ENCODE data around the gene TNRC18. TPM values are rescaled to one million over a fixed set of nuclear protein-coding genes. Genes with fewer than 3 reads are reported as not detected.
A peak's percentile ranks its signal among the peaks of the same experiment; 100 is the strongest.

The TNRC18 gene
- total and polyA plus RNA-seq, 9 of the 15 experiments (the other 6 are each of a cell fraction or from before 2014, with no cell fraction given) = 0.03 to 43.2 (median 18.0) TPM

GRCh38 chr7:5452937-5453540 lies 29.4 kb upstream of the TNRC18 start (continued):
- no peak for TF ChIP-seq CGGBP1 (CRISPR knock-in tag; IDR thresholded peaks at IDR 0.05)
- no peak for TF ChIP-seq PCBP1 (IDR thresholded peaks at IDR 0.05; ENCODE audit: low read depth, low read length, poor library complexity, severe bottlenecking)
- TF ChIP-seq RERE (CRISPR knock-in tag; IDR thresholded peaks at IDR 0.05; ENCODE audit: borderline replicate concordance) = no peak
- TF ChIP-seq E2F1 (CRISPR knock-in tag; IDR thresholded peaks at IDR 0.05) = no peak
- TF ChIP-seq CCAR2 (IDR thresholded peaks at IDR 0.05; ENCODE audit: low read depth, low read length) = no peak
- TF ChIP-seq ZNF41 (CRISPR knock-in tag; conservative IDR thresholded peaks at IDR 0.05) = no peak
- no peak for TF ChIP-seq ID3 (CRISPR knock-in tag; IDR thresholded peaks at IDR 0.05)
- 0 out of 2 replicates have a peak, but pooled peaks have one; percentile 33 for TF ChIP-seq ID3 (tag; IDR thresholded peaks at IDR 0.05)
- TF ChIP-seq XRCC4 (IDR thresholded peaks at IDR 0.05; ENCODE audit: extremely low read depth, insufficient read depth, insufficient read length) = no peak
- no peak for TF ChIP-seq ZC3H4 (CRISPR knock-in tag; IDR thresholded peaks at IDR 0.05; ENCODE audit: borderline replicate concordance)
- no peak for TF ChIP-seq IRF9 (tag; IDR thresholded peaks at IDR 0.05)
- no peak for TF ChIP-seq ZC3H8 (IDR thresholded peaks at IDR 0.05)
- no peak for TF ChIP-seq ZNF584 (CRISPR knock-in tag; IDR thresholded peaks at IDR 0.05; ENCODE audit: low read depth)
- TF ChIP-seq LCOR (CRISPR knock-in tag; IDR thresholded peaks at IDR 0.05) = peak; percentile 82
- no peak for TF ChIP-seq ZMIZ1 (IDR thresholded peaks at IDR 0.05; ENCODE audit: low read depth in 2 of 2, low read length in 2 of 2)
